ENCODE data around the gene HSD17B2.
"Not testable (repeated sequence)": the region's sequence is repeated elsewhere in the genome, so short reads cannot be mapped to it uniquely, and the experiment has no call there.

The HSD17B2 gene

DNA sequence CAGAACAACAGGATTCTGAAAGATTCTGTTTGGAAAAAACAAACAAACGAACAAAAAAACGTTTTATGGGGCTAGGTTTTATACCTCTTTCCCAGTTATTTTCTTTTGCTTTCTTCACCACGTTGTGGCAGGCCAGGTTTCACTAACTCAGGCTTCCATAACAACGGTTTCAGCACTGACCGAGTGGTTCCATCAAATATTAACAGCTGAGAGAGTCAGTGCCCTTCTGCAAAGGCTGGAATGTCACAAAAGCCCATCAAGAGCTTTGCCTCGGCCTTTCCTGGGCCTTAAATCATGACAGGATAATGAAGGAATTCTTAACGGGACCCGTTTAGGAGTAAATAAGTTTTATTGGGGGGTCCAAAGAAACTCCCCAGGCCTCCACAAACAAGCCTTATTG, 100.8 kb downstream of the HSD17B2 start:
- H3K27ac Mint-ChIP-seq, result no peak overlapping the region
- no peaks in the 10 kb centered on the region for H3K27me3 Mint-ChIP-seq
- H3K36me3 Mint-ChIP-seq (ENCODE audit: low read depth), result peaks cover 21% of the 10 kb centered on the region
- no peaks in the 10 kb centered on the region for H3K9me3 Mint-ChIP-seq
- H3K4me1 Mint-ChIP-seq (ENCODE audit: low read depth), result peaks cover 24% of the 10 kb centered on the region
- no peak overlapping the region for H3K4me3 Mint-ChIP-seq

DNA sequence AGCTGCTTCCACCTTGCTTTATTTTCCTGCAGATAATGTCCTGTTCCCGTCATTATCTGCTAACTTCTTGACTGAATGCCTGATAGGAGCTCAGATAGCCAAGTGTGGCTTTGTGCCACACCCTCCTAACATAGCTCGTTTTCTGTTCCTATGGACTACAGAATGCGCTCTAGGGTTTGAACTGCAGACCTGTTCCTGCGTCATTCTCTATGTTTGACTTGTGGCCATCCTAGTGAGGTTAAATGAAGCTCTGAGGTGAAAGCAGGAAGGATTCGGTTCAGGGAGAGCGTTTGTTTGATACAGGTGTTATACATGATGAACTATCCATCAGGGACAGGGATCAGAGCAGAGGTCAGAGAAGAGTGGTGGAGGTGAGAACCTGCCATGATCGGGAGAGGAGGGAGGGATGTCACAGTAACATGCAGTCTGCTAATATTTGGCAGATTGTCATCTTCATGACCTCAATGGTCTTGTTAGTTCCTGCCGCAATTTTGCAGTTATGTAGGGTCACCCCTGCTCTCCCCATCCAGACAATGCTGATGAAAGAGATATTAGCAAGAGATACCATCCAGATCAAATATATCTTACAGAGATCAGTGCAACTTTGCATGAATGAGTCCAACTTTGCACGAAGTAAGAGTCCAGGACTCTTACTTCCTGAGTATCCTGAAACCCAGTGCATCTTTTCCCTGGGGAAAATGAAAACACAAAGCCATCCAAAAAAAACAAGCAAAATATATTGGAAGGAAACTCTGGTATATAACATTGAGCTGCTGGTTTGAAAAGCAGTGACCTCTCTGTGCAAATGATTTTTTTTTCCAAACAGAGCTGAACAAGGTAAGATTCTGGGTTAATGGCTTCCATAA, 102.1 kb downstream of the HSD17B2 start:
- H3K9me3 Mint-ChIP-seq, result no peaks in the 10 kb centered on the region
- H3K4me3 Mint-ChIP-seq, result no peak overlapping the region
- no peaks in the 10 kb centered on the region for H3K27me3 Mint-ChIP-seq
- H3K4me1 Mint-ChIP-seq (ENCODE audit: low read depth), result peaks cover 24% of the 10 kb centered on the region
- peaks cover 21% of the 10 kb centered on the region for H3K36me3 Mint-ChIP-seq (ENCODE audit: low read depth)
- no peak overlapping the region for H3K27ac Mint-ChIP-seq

DNA sequence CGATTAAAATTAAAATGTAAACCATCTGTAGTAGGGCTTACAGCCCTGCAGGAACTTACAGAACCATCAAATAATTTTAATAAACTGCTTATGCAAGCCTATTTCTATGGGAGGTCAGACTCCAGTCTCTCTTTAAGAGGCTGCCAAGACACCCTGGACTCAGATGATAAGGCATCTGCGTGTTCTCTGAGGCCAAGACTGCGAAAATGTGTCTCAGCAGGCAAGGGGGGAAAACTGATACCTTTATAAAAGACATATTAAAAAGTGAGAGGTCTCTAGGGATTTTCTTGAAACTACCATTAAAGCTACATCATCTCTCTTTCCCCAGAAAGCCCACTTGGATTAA, 102.7 kb downstream of the HSD17B2 start:
- Mint-ChIP-seq H3K27me3 (no peaks in the 10 kb centered on the region), H3K4me1 (ENCODE audit: low read depth) (peaks cover 24% of the 10 kb centered on the region), H3K27ac (no peak overlapping the region), H3K36me3 (ENCODE audit: low read depth) (peaks cover 21% of the 10 kb centered on the region), H3K4me3 (no peak overlapping the region), H3K9me3 (no peaks in the 10 kb centered on the region)

DNA sequence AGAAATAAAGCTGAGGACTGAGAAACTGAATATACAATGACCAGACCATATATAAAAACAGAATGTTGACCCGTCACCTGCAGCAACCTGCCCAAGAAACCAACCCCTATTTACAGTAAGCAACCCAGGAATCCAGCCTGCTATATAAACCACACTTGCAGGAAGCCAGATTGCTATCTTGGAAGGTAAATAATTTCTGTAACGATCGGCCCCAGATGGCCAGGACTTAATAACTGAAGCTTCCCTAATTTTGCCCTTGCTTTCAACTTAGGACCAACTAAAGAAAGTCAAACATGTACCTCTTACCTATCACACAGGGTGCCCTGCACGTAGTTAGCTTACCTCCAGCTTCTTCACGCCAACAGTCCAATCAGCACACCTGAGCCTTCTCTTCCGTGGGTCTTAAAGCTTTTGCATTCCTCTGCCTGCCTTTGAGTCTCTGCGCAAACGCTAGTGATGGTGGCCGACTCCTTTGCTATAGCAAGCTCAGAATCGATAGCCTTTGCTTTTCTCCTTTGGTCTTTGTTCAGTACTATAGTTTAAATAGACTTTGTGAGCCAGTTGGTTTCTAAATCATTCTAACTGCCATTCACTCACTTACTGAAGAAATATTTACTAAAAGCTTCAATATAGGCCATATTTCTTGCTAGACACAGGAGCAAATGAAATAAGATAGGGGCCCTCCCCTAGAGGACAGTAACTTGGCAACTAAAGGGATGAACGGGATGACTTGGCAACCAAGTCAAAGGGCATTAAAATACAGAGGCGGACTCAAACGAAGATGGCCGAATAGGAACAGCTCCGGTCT, 103.6 kb downstream of the HSD17B2 start:
- peaks cover 15% of the 10 kb centered on the region for H3K4me1 Mint-ChIP-seq (ENCODE audit: low read depth)
- H3K27me3 Mint-ChIP-seq, result no peaks in the 10 kb centered on the region
- H3K27ac Mint-ChIP-seq, result peak overlapping the region; percentile 34
- peaks cover 21% of the 10 kb centered on the region for H3K36me3 Mint-ChIP-seq (ENCODE audit: low read depth)
- H3K9me3 Mint-ChIP-seq, result no peaks in the 10 kb centered on the region
- no peak overlapping the region for H3K4me3 Mint-ChIP-seq

DNA sequence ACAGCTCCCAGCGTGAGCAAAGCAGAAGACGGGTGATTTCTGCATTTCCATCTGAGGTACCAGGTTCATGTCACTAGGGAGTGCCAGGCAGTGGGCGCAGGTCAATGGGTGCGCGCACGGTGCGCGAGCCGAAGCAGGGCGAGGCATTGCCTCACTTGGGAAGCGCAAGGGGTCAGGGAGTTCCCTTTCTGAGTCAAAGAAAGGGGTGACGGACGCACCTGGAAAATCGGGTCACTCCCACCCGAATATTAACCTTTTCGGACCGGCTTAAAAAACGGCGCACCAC, 104.2 kb downstream of the HSD17B2 start:
- not testable (repeated sequence) for H3K4me1 Mint-ChIP-seq (ENCODE audit: low read depth); H3K27ac Mint-ChIP-seq; H3K27me3 Mint-ChIP-seq; H3K4me3 Mint-ChIP-seq; H3K9me3 Mint-ChIP-seq
- H3K36me3 Mint-ChIP-seq (ENCODE audit: low read depth), result peaks cover 21% of the 10 kb centered on the region

DNA sequence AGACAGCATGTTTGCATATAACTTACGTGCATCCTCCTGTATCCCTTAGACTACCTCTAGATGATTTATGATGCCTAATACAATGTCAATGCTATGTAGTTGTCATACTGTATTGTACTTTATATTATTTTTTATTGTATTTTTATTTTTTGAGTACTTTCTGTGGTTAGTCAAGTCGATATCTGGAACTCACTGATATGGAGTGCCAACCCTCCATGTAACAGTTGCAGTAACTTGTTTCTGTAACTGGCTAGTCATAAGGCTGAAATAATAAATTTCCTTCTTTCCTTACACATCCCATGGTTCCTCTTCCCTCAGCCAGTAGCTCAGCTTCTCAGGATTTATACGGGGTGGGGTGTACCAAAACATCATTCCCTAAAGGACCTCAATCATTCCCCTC, 111.5 kb downstream of the HSD17B2 start:
- Mint-ChIP-seq H3K27me3 (no peaks in the 10 kb centered on the region), H3K4me1 (ENCODE audit: low read depth) (no peaks in the 10 kb centered on the region), H3K27ac (no peak overlapping the region), H3K36me3 (ENCODE audit: low read depth) (peaks cover 45% of the 10 kb centered on the region), H3K4me3 (no peak overlapping the region), H3K9me3 (no peaks in the 10 kb centered on the region)

DNA sequence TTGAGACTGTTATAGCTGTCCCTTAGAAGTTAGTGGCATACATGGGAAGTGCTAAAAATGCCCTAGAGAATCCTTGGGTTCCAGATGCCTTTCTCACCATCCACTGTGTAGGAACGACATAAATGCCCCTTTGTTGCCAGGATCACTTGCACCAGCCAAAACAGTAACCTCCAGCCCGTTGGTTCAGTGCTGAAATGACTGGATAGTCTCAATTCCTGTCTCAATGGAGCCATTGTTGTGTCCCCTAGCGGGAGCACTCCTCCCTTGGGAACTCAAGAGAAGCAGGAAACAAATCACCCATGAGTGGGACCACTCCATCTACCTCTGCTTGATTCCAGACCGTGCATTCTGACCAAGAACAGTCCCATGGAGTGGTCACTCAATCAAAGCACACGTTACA, 111.9 kb downstream of the HSD17B2 start:
- Mint-ChIP-seq H3K4me3 (no peak overlapping the region), H3K36me3 (ENCODE audit: low read depth) (peaks cover 45% of the 10 kb centered on the region), H3K9me3 (no peaks in the 10 kb centered on the region), H3K4me1 (ENCODE audit: low read depth) (no peaks in the 10 kb centered on the region), H3K27ac (no peak overlapping the region), H3K27me3 (no peaks in the 10 kb centered on the region)

DNA sequence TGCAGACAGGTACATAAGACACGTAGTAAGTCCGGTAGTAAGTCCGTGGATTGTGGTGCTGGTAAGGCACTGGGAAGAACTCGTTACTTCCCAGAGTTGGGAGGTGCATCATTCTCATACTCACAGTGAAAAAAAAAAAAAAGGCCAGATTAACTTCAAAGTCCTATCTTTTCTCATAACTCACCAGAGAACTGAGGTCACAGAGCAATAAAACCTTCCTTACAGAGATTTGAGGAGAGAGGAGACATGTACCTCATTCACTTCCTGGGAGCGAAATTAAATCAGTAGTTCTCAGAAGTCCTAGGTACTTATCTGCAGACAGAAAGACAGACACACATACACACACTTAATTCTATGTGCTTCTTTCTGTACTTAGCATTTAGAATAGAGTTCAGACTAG, 112.5 kb downstream of the HSD17B2 start:
- H3K4me3 Mint-ChIP-seq, result no peak overlapping the region
- H3K4me1 Mint-ChIP-seq (ENCODE audit: low read depth), result no peaks in the 10 kb centered on the region
- no peaks in the 10 kb centered on the region for H3K9me3 Mint-ChIP-seq
- peaks cover 49% of the 10 kb centered on the region for H3K36me3 Mint-ChIP-seq (ENCODE audit: low read depth)
- no peaks in the 10 kb centered on the region for H3K27me3 Mint-ChIP-seq
- H3K27ac Mint-ChIP-seq, result no peak overlapping the region

Data from stimulated activated naive CD8-positive, alpha-beta T cell treated with anti-CD3 and anti-CD28 coated beads, Interleukin-15, Interleukin-2, amounts not matched to agents 100 ng/mL and 50 ng/mL, for 24 hours (primary cell).